ENCODE measurements around the gene SCGB2A2.

The SCGB2A2 gene

GRCh38 chr11:62269654-62270278, at the start of gene SCGB2A2:
Gene SCGB2A2 (plus strand): TSS chr11:62270158. CDS start chr11:62270217, 59 bp downstream.
- no peaks in the 10 kb centered on the region for H3K4me1 ChIP-seq (ENCODE audit: control insufficient read depth, insufficient read depth, low read length)
- no peak within 1 kb of the TSS for H3K27ac ChIP-seq (ENCODE audit: low read depth, low read length)
- H3K27me3 ChIP-seq (ENCODE audit: control insufficient read depth, insufficient read depth, low read length): no peaks in the 10 kb centered on the region
- H3K9ac ChIP-seq (ENCODE audit: low read length): no peak within 1 kb of the TSS
- H3K4me3 ChIP-seq (ENCODE audit: low read length): no peak within 1 kb of the TSS
- H3K36me3 ChIP-seq (ENCODE audit: control insufficient read depth, insufficient read depth, low read length): no peaks in the 10 kb centered on the region

- no peak overlapping the region for H3K4me3 ChIP-seq (ENCODE audit: low read length)
- H3K4me1 ChIP-seq (ENCODE audit: control insufficient read depth, insufficient read depth, low read length): no peaks in the 10 kb centered on the region
- no peak overlapping the region for H3K27ac ChIP-seq (ENCODE audit: low read depth, low read length)
- H3K36me3 ChIP-seq (ENCODE audit: control insufficient read depth, insufficient read depth, low read length): no peaks in the 10 kb centered on the region
- no peak overlapping the region for H3K9ac ChIP-seq (ENCODE audit: low read length)
- H3K27me3 ChIP-seq (ENCODE audit: control insufficient read depth, insufficient read depth, low read length): no peaks in the 10 kb centered on the region
Observed at GRCh38 chr11:62221498-62221897, 48.5 kb upstream of the SCGB2A2 start.

DNA sequence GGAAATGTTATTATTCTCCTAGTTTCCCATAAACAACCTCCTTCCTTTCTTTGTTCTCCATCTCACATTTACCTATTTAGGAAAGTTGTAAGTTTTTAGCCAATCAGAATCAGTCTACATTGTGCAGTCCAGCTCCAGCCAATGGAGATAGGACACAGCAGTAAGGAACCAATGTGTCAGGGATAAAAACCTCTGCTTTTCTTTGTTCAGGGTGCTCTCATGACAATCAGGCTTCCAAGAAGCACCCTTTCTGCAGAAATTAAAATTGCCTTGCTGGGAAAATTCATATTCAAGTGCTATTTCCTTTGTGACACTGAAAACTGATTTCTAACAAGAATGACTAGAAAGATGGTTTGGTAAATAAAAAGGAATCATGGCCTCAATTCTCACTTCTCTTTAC, 46.9 kb upstream of the SCGB2A2 start:
- H3K36me3 ChIP-seq (ENCODE audit: control insufficient read depth, insufficient read depth, low read length): no peaks in the 10 kb centered on the region
- H3K4me1 ChIP-seq (ENCODE audit: control insufficient read depth, insufficient read depth, low read length): no peaks in the 10 kb centered on the region
- H3K27me3 ChIP-seq (ENCODE audit: control insufficient read depth, insufficient read depth, low read length): no peaks in the 10 kb centered on the region
- no peak overlapping the region for H3K4me3 ChIP-seq (ENCODE audit: low read length)
- no peak overlapping the region for H3K27ac ChIP-seq (ENCODE audit: low read depth, low read length)
- no peak overlapping the region for H3K9ac ChIP-seq (ENCODE audit: low read length)

GRCh38 chr11:62233730-62234129, 36.2 kb upstream of the SCGB2A2 start:
- no peak overlapping the region for H3K27ac ChIP-seq (ENCODE audit: low read depth, low read length)
- no peaks in the 10 kb centered on the region for H3K27me3 ChIP-seq (ENCODE audit: control insufficient read depth, insufficient read depth, low read length)
- H3K4me1 ChIP-seq (ENCODE audit: control insufficient read depth, insufficient read depth, low read length): no peaks in the 10 kb centered on the region
- H3K36me3 ChIP-seq (ENCODE audit: control insufficient read depth, insufficient read depth, low read length): no peaks in the 10 kb centered on the region
- H3K4me3 ChIP-seq (ENCODE audit: low read length): no peak overlapping the region
- H3K9ac ChIP-seq (ENCODE audit: low read length): no peak overlapping the region

DNA sequence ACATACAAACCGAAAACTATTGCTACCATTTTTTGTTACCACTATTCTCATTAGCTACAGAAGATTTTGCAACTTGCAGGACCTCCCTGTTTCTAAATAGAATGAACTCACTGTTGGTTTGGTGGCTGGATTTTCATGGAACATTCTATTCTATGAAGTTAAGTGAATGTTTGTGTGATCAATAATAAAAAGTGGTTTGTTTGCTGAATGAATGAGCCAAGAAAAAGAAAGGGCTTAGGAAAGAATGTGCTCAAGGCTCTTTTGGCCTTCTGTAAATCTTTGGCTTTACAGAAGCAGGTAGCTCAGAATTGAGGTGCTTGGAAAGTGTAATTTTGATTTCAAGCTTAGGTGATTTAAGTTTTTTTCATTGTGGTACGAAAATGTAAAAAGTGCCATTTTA, 33.8 kb upstream of the SCGB2A2 start:
- H3K27me3 ChIP-seq (ENCODE audit: control insufficient read depth, insufficient read depth, low read length): no peaks in the 10 kb centered on the region
- H3K4me1 ChIP-seq (ENCODE audit: control insufficient read depth, insufficient read depth, low read length): no peaks in the 10 kb centered on the region
- H3K27ac ChIP-seq (ENCODE audit: low read depth, low read length): no peak overlapping the region
- H3K4me3 ChIP-seq (ENCODE audit: low read length): no peak overlapping the region
- H3K9ac ChIP-seq (ENCODE audit: low read length): no peak overlapping the region
- H3K36me3 ChIP-seq (ENCODE audit: control insufficient read depth, insufficient read depth, low read length): no peaks in the 10 kb centered on the region

DNA sequence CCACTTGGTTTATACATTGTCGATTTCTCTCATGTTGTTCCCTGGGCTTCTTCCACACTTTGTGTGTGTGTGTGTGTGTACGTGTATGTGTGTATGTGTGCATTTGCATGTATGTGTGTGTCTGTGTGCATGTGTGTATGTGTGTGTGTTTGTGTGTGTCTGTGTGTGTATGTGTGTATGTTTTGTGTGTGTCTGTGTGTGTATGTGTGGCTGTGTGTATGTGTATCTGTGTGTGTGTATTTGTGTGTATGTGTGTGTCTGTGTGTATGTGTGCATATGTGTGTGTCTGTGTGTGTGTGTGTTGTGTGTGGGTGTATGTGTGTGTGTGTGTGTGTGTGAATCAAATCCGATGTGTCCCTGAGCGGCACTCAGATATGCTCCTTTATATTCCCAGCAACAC, 32.5 kb upstream of the SCGB2A2 start:
- H3K4me3 ChIP-seq (ENCODE audit: low read length): no peak overlapping the region
- no peaks in the 10 kb centered on the region for H3K27me3 ChIP-seq (ENCODE audit: control insufficient read depth, insufficient read depth, low read length)
- no peaks in the 10 kb centered on the region for H3K4me1 ChIP-seq (ENCODE audit: control insufficient read depth, insufficient read depth, low read length)
- no peak overlapping the region for H3K9ac ChIP-seq (ENCODE audit: low read length)
- H3K36me3 ChIP-seq (ENCODE audit: control insufficient read depth, insufficient read depth, low read length): no peaks in the 10 kb centered on the region
- H3K27ac ChIP-seq (ENCODE audit: low read depth, low read length): no peak overlapping the region

DNA sequence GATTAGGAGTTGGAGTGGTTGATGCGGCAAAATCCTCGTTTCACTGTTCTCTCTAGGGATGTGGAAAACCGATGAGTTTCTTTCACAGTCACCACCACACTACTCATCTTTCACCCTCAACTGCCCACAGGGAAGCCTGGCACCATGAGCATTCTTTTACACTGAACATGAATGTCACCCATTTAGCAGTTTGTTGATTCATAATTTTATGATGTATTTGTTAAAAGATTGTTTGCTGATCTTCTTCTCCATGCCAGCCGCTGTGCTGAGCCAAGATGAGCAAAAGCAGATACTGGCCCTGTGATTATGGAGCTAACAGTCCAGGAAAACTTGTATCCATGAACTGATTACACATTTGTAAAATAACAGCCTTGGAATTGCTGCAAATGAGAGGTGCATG, 31.8 kb upstream of the SCGB2A2 start:
- Histone ChIP-seq H3K4me3 (ENCODE audit: low read length) (no peak overlapping the region), H3K9ac (ENCODE audit: low read length) (no peak overlapping the region), H3K4me1 (ENCODE audit: control insufficient read depth, insufficient read depth, low read length) (no peaks in the 10 kb centered on the region), H3K27me3 (ENCODE audit: control insufficient read depth, insufficient read depth, low read length) (no peaks in the 10 kb centered on the region), H3K36me3 (ENCODE audit: control insufficient read depth, insufficient read depth, low read length) (no peaks in the 10 kb centered on the region), H3K27ac (ENCODE audit: low read depth, low read length) (no peak overlapping the region)

DNA sequence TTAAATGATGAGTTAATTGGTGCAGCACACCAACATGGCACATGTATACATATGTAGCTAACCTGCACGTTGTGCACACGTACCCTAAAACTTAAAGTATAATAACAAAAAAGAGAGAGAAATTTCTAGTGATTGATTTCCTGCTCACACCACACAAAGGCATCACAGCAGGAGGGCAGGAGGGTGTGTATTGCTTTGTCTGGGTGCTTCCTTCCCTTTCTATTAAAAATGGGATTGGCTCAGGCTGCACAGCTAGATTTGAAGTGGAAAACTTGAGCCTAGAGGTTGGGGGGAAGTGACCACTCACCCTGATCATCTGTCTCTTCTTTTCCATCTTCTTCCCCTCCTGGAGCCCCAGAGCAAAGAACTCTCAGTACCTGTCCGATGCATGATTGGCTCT, 28.9 kb upstream of the SCGB2A2 start:
- Histone ChIP-seq H3K4me3 (ENCODE audit: low read length) (no peak overlapping the region), H3K27ac (ENCODE audit: low read depth, low read length) (no peak overlapping the region), H3K9ac (ENCODE audit: low read length) (no peak overlapping the region), H3K4me1 (ENCODE audit: control insufficient read depth, insufficient read depth, low read length) (no peaks in the 10 kb centered on the region), H3K36me3 (ENCODE audit: control insufficient read depth, insufficient read depth, low read length) (no peaks in the 10 kb centered on the region), H3K27me3 (ENCODE audit: control insufficient read depth, insufficient read depth, low read length) (no peaks in the 10 kb centered on the region)

GRCh38 chr11:62242021-62242420, 27.9 kb upstream of the SCGB2A2 start, which contains the start of gene SCGB1D2:
Gene SCGB1D2 (plus strand): TSS chr11:62242239. CDS start chr11:62242308, 69 bp downstream.
- Histone ChIP-seq H3K27me3 (ENCODE audit: control insufficient read depth, insufficient read depth, low read length) (no peaks in the 10 kb centered on the region), H3K9ac (ENCODE audit: low read length) (no peak within 1 kb of the TSS), H3K4me3 (ENCODE audit: low read length) (no peak within 1 kb of the TSS), H3K27ac (ENCODE audit: low read depth, low read length) (no peak within 1 kb of the TSS), H3K36me3 (ENCODE audit: control insufficient read depth, insufficient read depth, low read length) (no peaks in the 10 kb centered on the region), H3K4me1 (ENCODE audit: control insufficient read depth, insufficient read depth, low read length) (no peaks in the 10 kb centered on the region)

- H3K9ac ChIP-seq (ENCODE audit: low read length): no peak overlapping the region
- H3K27ac ChIP-seq (ENCODE audit: low read depth, low read length): no peak overlapping the region
- H3K4me1 ChIP-seq (ENCODE audit: control insufficient read depth, insufficient read depth, low read length): no peaks in the 10 kb centered on the region
- H3K36me3 ChIP-seq (ENCODE audit: control insufficient read depth, insufficient read depth, low read length): no peaks in the 10 kb centered on the region
- H3K27me3 ChIP-seq (ENCODE audit: control insufficient read depth, insufficient read depth, low read length): no peaks in the 10 kb centered on the region
- H3K4me3 ChIP-seq (ENCODE audit: low read length): no peak overlapping the region
Observed at GRCh38 chr11:62245271-62245753, 24.6 kb upstream of the SCGB2A2 start.

- no peak overlapping the region for H3K9ac ChIP-seq (ENCODE audit: low read length)
- no peaks in the 10 kb centered on the region for H3K4me1 ChIP-seq (ENCODE audit: control insufficient read depth, insufficient read depth, low read length)
- no peaks in the 10 kb centered on the region for H3K27me3 ChIP-seq (ENCODE audit: control insufficient read depth, insufficient read depth, low read length)
- H3K4me3 ChIP-seq (ENCODE audit: low read length): no peak overlapping the region
- no peak overlapping the region for H3K27ac ChIP-seq (ENCODE audit: low read depth, low read length)
- H3K36me3 ChIP-seq (ENCODE audit: control insufficient read depth, insufficient read depth, low read length): no peaks in the 10 kb centered on the region
Observed at GRCh38 chr11:62251698-62252097, 18.3 kb upstream of the SCGB2A2 start.

GRCh38 chr11:62253999-62254542, 15.9 kb upstream of the SCGB2A2 start:
- H3K27ac ChIP-seq (ENCODE audit: low read depth, low read length): no peak overlapping the region
- H3K27me3 ChIP-seq (ENCODE audit: control insufficient read depth, insufficient read depth, low read length): no peaks in the 10 kb centered on the region
- H3K4me1 ChIP-seq (ENCODE audit: control insufficient read depth, insufficient read depth, low read length): no peaks in the 10 kb centered on the region
- no peaks in the 10 kb centered on the region for H3K36me3 ChIP-seq (ENCODE audit: control insufficient read depth, insufficient read depth, low read length)
- H3K9ac ChIP-seq (ENCODE audit: low read length): no peak overlapping the region
- no peak overlapping the region for H3K4me3 ChIP-seq (ENCODE audit: low read length)

- Histone ChIP-seq H3K4me1 (ENCODE audit: control insufficient read depth, insufficient read depth, low read length) (no peaks in the 10 kb centered on the region), H3K27ac (ENCODE audit: low read depth, low read length) (no peak overlapping the region), H3K4me3 (ENCODE audit: low read length) (no peak overlapping the region), H3K9ac (ENCODE audit: low read length) (no peak overlapping the region), H3K36me3 (ENCODE audit: control insufficient read depth, insufficient read depth, low read length) (no peaks in the 10 kb centered on the region), H3K27me3 (ENCODE audit: control insufficient read depth, insufficient read depth, low read length) (no peaks in the 10 kb centered on the region)
Observed at GRCh38 chr11:62256281-62256680, 13.7 kb upstream of the SCGB2A2 start.

All from rectal smooth muscle tissue (tissue), 1 donor.